Lower lobe of right lung (tissue), 2 donors: ENCODE data around the gene JCHAIN. TPM values are rescaled to one million over a fixed set of nuclear protein-coding genes. Genes with fewer than 3 reads are reported as not detected.
A peak's percentile ranks its signal among the peaks of the same experiment; 100 is the strongest.
"Not testable (repeated sequence)": the region's sequence is repeated elsewhere in the genome, so short reads cannot be mapped to it uniquely, and the experiment has no call there.

Experiments used
- ATAC-seq, 2 donors: fragments of 200-7000 bp; cut with Tn5 transposase; one replicate each; pipeline ENCODE4 v1.9.1; 2020 to 2022; ENCODE audit warnings: mild to moderate bottlenecking in 2 of 2, moderate library complexity in 2 of 2
- DNase-seq: peaks from one replicate; pipeline ENCODE4 v3.0.0-alpha.2; 2020
- H3K27ac ChIP-seq: fragments of 200-600 bp; one replicate; pipeline ENCODE4 v1.8.0; 2022
- H3K27me3 ChIP-seq: fragments of 200-600 bp; one replicate; pipeline ENCODE4 v1.8.0; 2022; ENCODE audit warnings: low read depth
- H3K36me3 ChIP-seq: fragments of 200-600 bp; one replicate; pipeline ENCODE4 v1.8.0; 2022; ENCODE audit warnings: mild to moderate bottlenecking
- H3K4me1 ChIP-seq: fragments of 200-600 bp; one replicate; pipeline ENCODE4 v1.8.0; 2022
- H3K4me3 ChIP-seq: fragments of 200-600 bp; one replicate; pipeline ENCODE4 v1.8.0; 2022; ENCODE audit warnings: mild to moderate bottlenecking
- H3K9me3 ChIP-seq: fragments of 200-600 bp; one replicate; pipeline ENCODE4 v1.8.0; 2022
- CTCF ChIP-seq: fragments of 200-600 bp; IDR thresholded peaks from one replicate; pipeline ENCODE4 v1.8.0; 2022; ENCODE audit warnings: antibody characterized with exemption, mild to moderate bottlenecking
- intact Hi-C: fragments of 100-400 bp; cut with DNase I; formaldehyde crosslinking; loops from one replicate; pipeline ENCODE4 v1.11.0; 2022
- total RNA-seq: library from RNA; stranded (reverse); fragmentation: NEBNext Ultra II Directional; extraction: Animal tissue kit (Norgen Biotek cat#: 25700); gene quantifications from one replicate; pipeline ENCODE4 v1.2.1, GENCODE V29; 2021
- donor health status: DM: no; HTN: yes; CAD: no; lungs with severe emphysema.

Gene JCHAIN
- total RNA-seq, 1 donor from 2014 or later, result 191 TPM

- intact Hi-C loops, result no loop called here
- no peak for ATAC-seq
- Histone ChIP-seq H3K27ac (no peak overlapping the region), H3K27me3 (no peaks in the 10 kb centered on the region), H3K36me3 (no peaks in the 10 kb centered on the region), H3K9me3 (no peaks in the 10 kb centered on the region), H3K4me1 (peaks cover 5% of the 10 kb centered on the region), H3K4me3 (no peak overlapping the region)
- DNase-seq, result no peak
- no peak for TF ChIP-seq CTCF
Observed at GRCh38 chr4:70701271-70701670, 35.0 kb upstream of the JCHAIN start.

- intact Hi-C loops, result no loop called here
- no peak overlapping the region for H3K4me3 ChIP-seq
- no peak for ATAC-seq
Observed at GRCh38 chr4:70700712-70701111, 34.4 kb upstream of the JCHAIN start.

GRCh38 chr4:70698435-70698834 is 32.1 kb upstream of the JCHAIN start:
- H3K4me1 ChIP-seq, H3K27me3 ChIP-seq, DNase-seq, H3K9me3 ChIP-seq, intact Hi-C loops, H3K27ac ChIP-seq, H3K4me3 ChIP-seq, ATAC-seq, H3K36me3 ChIP-seq: not testable (repeated sequence)

More at GRCh38 chr4:70700712-70701111, 34.4 kb upstream of the JCHAIN start:
- H3K27ac ChIP-seq, result no peak overlapping the region
- no peaks in the 10 kb centered on the region for H3K9me3 ChIP-seq
- no peak for TF ChIP-seq CTCF
- no peaks in the 10 kb centered on the region for H3K36me3 ChIP-seq
- no peak for DNase-seq
- H3K4me1 ChIP-seq, result no peaks in the 10 kb centered on the region
- no peaks in the 10 kb centered on the region for H3K27me3 ChIP-seq

GRCh38 chr4:70694633-70695032 is 28.3 kb upstream of the JCHAIN start:
- DNase-seq, ATAC-seq, H3K27ac ChIP-seq, H3K9me3 ChIP-seq, H3K4me3 ChIP-seq, H3K27me3 ChIP-seq, intact Hi-C loops: not testable (repeated sequence)
- Histone ChIP-seq H3K4me1 (peaks cover 32% of the 10 kb centered on the region), H3K36me3 (peaks cover 19% of the 10 kb centered on the region)

DNA sequence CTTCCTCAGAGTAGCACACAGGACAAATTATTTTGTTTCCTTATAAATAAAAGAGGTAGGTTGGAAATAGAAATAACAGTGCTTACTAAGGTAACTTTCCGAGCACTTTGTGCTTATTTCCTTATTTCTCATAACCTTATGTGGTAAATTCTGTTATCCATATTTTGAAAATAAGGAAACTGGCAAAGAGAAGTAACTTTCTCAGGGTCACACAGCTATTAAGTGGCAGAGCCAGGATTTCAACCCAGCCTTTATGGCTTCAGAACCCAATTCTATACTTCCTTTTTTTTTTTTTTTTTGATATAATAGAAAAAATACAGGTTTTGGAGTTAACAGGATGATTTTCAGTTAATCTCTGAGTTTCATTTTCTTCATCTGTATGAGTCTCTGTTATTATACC is 25.4 kb upstream of the JCHAIN start:
- Histone ChIP-seq H3K9me3 (no peaks in the 10 kb centered on the region), H3K4me1 (peaks cover 49% of the 10 kb centered on the region), H3K27me3 (no peaks in the 10 kb centered on the region), H3K36me3 (peaks cover 19% of the 10 kb centered on the region), H3K27ac (no peak overlapping the region), H3K4me3 (no peak overlapping the region)
- DNase-seq (no peak), ATAC-seq (no peak)
- no peak for TF ChIP-seq CTCF
- intact Hi-C loops, result no loop called here

DNA sequence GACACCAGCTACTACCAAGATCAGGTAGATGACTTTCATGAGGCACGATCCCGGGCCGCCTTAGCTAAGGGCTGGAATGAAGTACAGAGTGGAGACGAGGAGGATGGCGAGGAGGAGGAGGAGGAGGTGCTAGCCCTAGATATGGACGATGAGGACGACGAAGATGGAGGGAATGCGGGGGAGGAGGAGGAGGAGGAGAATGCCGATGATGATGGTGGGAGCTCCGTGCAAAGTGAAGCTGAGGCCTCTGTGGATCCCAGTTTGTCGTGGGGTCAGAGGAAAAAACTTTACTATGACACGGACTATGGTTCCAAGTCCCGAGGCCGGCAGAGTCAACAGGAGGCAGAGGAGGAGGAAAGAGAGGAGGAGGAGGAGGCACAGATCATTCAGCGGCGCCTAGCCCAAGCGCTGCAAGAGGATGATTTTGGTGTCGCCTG is 22.5 kb upstream of the JCHAIN start:
- no peak for TF ChIP-seq CTCF
- peak overlapping the region; percentile 89 for H3K4me3 ChIP-seq
- H3K27me3 ChIP-seq, result no peaks in the 10 kb centered on the region
- peak overlapping the region; percentile 98 for H3K27ac ChIP-seq
- peaks cover 49% of the 10 kb centered on the region for H3K4me1 ChIP-seq
- peak in 1 of 2 donors; percentile 20 for ATAC-seq
- no peaks in the 10 kb centered on the region for H3K9me3 ChIP-seq
- no peak for DNase-seq
- intact Hi-C loops, result no loop called here
- H3K36me3 ChIP-seq, result peaks cover 19% of the 10 kb centered on the region
